Subcutaneous adipose tissue (tissue), 4 donors: ENCODE results near the gene CREM. TPM values are rescaled to one million over a fixed set of nuclear protein-coding genes. Genes with fewer than 3 reads are reported as not detected.

Experiments
- CTCF ChIP-seq: fragments of 450-650 bp; IDR thresholded peaks from one replicate; pipeline ENCODE4 v1.5.1; 2016; ENCODE audit warnings: low read depth, mild to moderate bottlenecking, control low read depth, antibody characterized with exemption, moderate library complexity
- total RNA-seq, 4 donors: library from RNA; depleted of rRNA; stranded (reverse); fragments of >200 nt; gene quantifications; one replicate each; pipeline ENCODE4 v1.1.0, GENCODE V29; 2016

Gene CREM
- total RNA-seq, 4 donors from 2014 or later: 29.8 to 90.8 (median 43.0) TPM

- no peak for TF ChIP-seq CTCF
Measured at GRCh38 chr10:35203745-35204144, 77.1 kb downstream of the CREM start.

DNA sequence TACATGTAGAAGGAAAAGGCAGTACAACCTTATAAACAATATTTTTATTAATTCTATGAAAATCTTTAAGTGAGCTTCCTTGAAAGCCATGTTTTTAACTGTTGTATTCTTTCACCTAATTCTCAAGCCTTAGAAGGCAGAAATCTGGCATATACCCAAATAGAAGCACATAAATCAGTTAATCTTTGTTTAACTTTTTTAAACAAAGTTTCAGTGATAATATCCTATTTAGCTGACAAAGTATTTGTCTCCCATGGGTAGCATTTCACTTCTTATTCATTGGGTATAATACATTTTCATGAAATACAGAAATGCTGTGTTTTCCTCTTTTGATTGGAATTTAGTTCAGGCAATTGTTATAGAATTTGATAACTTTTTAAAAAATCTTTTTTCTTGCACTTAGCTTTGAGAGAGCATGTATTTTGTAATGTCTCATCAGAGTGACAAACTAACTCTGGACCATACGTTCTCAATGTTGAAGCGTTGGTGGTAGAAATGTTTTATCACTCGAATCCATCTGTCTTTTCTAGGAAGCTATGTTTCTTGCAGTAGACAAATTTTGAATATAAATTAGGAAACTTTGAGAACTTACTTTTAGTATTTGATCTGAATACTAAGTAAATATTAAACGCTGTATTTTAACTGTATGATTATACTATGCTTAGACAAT is 78.1 kb downstream of the CREM start:
- no peak for TF ChIP-seq CTCF

DNA sequence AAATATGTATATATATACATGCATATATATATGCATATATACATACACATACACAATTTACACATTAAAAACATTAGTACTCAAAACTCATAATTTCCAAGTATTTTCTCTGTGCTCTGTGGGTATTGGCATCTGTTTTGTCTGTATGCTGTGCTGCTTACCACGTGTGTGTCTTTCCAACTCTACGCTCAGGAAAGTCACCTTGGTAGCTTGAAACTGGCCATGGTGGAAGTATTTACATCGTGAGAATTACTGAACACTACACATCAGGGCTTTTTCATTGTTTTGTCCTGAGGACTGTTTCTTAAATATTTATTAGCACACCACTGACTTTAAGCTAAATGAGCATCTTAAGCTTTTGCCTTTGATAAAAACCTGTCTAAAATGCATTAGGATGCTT is 79.6 kb downstream of the CREM start:
- no peak for TF ChIP-seq CTCF

DNA sequence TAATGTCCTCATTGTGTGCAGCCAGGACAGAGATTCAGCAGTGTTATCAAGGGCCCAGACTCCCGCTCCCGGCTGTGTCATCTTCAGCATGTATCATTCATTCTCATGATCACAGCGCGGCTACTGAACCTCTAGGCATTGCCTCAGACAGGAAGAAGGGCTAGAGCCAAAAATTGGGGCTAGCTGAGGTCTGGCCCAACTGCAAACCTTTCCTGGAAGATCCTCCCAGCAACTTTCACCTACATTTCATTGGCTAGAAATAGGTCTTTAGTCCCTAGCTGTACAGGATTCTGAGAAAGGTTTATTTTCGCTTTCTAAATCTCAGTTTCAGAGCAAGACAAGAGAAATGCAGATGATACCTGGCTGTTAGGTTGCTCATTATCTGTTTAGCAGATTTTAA is 81.9 kb downstream of the CREM start:
- TF ChIP-seq CTCF: no peak

GRCh38 chr10:35208949-35209613 is 82.4 kb downstream of the CREM start:
- no peak for TF ChIP-seq CTCF

GRCh38 chr10:35210961-35211360 is 84.3 kb downstream of the CREM start:
- TF ChIP-seq CTCF: no peak

- TF ChIP-seq CTCF: no peak
Measured at GRCh38 chr10:35211390-35211789, 84.7 kb downstream of the CREM start.
